PC-9 (cell line): ENCODE data around the gene ZNF343. TPM values are rescaled to one million over a fixed set of nuclear protein-coding genes. Genes with fewer than 3 reads are reported as not detected.

Experiments
- Bru-seq: library from RNA; stranded (reverse); fragments of 400-500 nt; gene quantifications from one replicate; lab custom pipeline; 2021; lab: Mats Ljungman, UMichigan
- BruChase-seq, 2 experiments: library from RNA; stranded (reverse); fragments of 400-500 nt; gene quantifications; one replicate each; lab custom pipeline; 2021; lab: Mats Ljungman, UMichigan
- BruUV-seq: library from RNA; stranded (reverse); fragments of 400-500 nt; replicated peaks from 2 replicates; lab custom pipeline; 2021; lab: Mats Ljungman, UMichigan
- CTCF ChIA-PET: fragments of 300-600 bp; sonication (Branson Sonifier 250); formaldehyde crosslinking; loops from one replicate; lab custom pipeline; 2022; ENCODE audit warnings: antibody characterized with exemption; lab: Charles Lee
- POLR2A ChIA-PET: fragments of 300-600 bp; sonication (Branson Sonifier 250); formaldehyde crosslinking; loops from one replicate; lab custom pipeline; 2022; ENCODE audit warnings: antibody characterized with exemption; ENCODE audit not compliant: unreplicated experiment; lab: Charles Lee
- DNase-seq, 2 experiments: peaks; one replicate each; pipeline versions ENCODE4 v3.0.0 to v3.0.0-alpha.2; 2015 to 2022; ENCODE audit warnings: mixed read lengths in 1 of 2
- H2AFZ ChIP-seq: fragments of 200-600 bp; sonication (generic); 2 replicates; pipeline ENCODE4 v1.8.1; 2017; ENCODE audit warnings: antibody characterized with exemption
- H3F3A ChIP-seq: fragments of 200-600 bp; sonication (generic); 2 replicates; pipeline ENCODE4 v1.8.1; 2017; ENCODE audit warnings: antibody characterized with exemption, mild to moderate bottlenecking, low read depth; ENCODE audit not compliant: insufficient read depth
- H3K27ac ChIP-seq: fragments of 200-600 bp; sonication (generic); 2 replicates; pipeline ENCODE4 v1.6.1; 2016; ENCODE audit warnings: mixed run types
- H3K27me3 ChIP-seq: fragments of 200-600 bp; sonication (generic); 2 replicates; pipeline ENCODE4 v1.6.1; 2016; ENCODE audit warnings: low read depth, mixed run types; ENCODE audit not compliant: insufficient read depth
- H3K36me3 ChIP-seq: fragments of 200-600 bp; sonication (generic); 2 replicates; pipeline ENCODE4 v1.6.1; 2016; ENCODE audit warnings: low read depth, mixed run types
- H3K4me1 ChIP-seq: fragments of 200-600 bp; sonication (generic); replicated peaks from 2 replicates; pipeline ENCODE4 v1.6.1; 2016; ENCODE audit warnings: mixed run types; ENCODE audit not compliant: insufficient read depth
- H3K4me2 ChIP-seq: fragments of 200-600 bp; sonication (generic); 2 replicates; pipeline ENCODE4 v1.6.1; 2017; ENCODE audit warnings: mixed run types
- H3K4me3 ChIP-seq: fragments of 200-600 bp; sonication (generic); 2 replicates; pipeline ENCODE4 v1.6.1; 2016; ENCODE audit warnings: mixed run types
- H3K79me2 ChIP-seq: fragments of 200-600 bp; sonication (generic); 2 replicates; pipeline ENCODE4 v1.6.1; 2017; ENCODE audit warnings: low read depth, mixed run types
- H3K9me2 ChIP-seq: fragments of 200-600 bp; sonication (generic); 2 replicates; pipeline ENCODE4 v1.8.1; 2017; ENCODE audit warnings: mild to moderate bottlenecking; ENCODE audit not compliant: insufficient read depth
- H3K9me3 ChIP-seq: fragments of 200-600 bp; sonication (generic); 2 replicates; pipeline ENCODE4 v1.8.1; 2016; ENCODE audit warnings: low read depth; ENCODE audit not compliant: insufficient read depth
- H4K20me1 ChIP-seq: fragments of 200-600 bp; sonication (generic); 2 replicates; pipeline ENCODE4 v1.8.1; 2017; ENCODE audit not compliant: insufficient read depth
- CTCF ChIP-seq: fragments of 200-600 bp; sonication (generic); conservative IDR thresholded peaks from 2 replicates; pipeline ENCODE4 v1.6.1; 2017; ENCODE audit warnings: mixed run types, antibody characterized with exemption, mild to moderate bottlenecking, moderate library complexity
- EZH2 ChIP-seq: fragments of 200-600 bp; sonication (generic); IDR thresholded peaks from 2 replicates; pipeline ENCODE4 v1.8.0; 2017; ENCODE audit warnings: antibody characterized with exemption, low read depth
- intact Hi-C: fragments of 100-400 bp; cut with micrococcal nuclease; formaldehyde crosslinking; loops from one replicate; pipeline ENCODE4 v1.10.0; 2022; ENCODE audit not compliant: unreplicated experiment
- long read RNA-seq: library from polyadenylated mRNA; stranded (forward); transcript quantifications from one replicate; pipeline ENCODE4 v2.0.0, GENCODE V29; 2022
- total RNA-seq: library from RNA; stranded (reverse); gene quantifications from 2 replicates; pipeline ENCODE4 v1.2.3, GENCODE V29; 2021

The ZNF343 gene
- total RNA-seq (10.0 and 11.9 TPM in 2 replicates), Bru-seq, nascent RNA (percentile 45 among the genes with signal in this experiment), BruChase-seq, experiment 1, labeled RNA remaining after a 2-hour chase (percentile 53 among the genes with signal in this experiment), BruChase-seq, experiment 2, labeled RNA remaining after a 6-hour chase (percentile 50 among the genes with signal in this experiment)
- long read RNA-seq, partial matches to known transcripts, result 3 of 12 reads
- long read RNA-seq, other reads (novel, unspliced or antisense), result 9 of 12 reads

- ChIA-PET POLR2A (interaction anchor here (0.6 kb wide), 1 partner anchor 54 kb away, joined by 5 read pairs; no protein-coding TSS in a partner anchor), CTCF (no interaction called here)
- peak within 1 kb of the TSS; percentile 98 for H2AFZ ChIP-seq
- TF ChIP-seq EZH2, result no peak
- no peak for TF ChIP-seq CTCF
- no peaks in the 10 kb centered on the region for H3K36me3 ChIP-seq
- H3K9me3 ChIP-seq, result no peaks in the 10 kb centered on the region
- peaks cover 10% of the 10 kb centered on the region; the same call in 1 of the 2 replicates for H3K4me1 ChIP-seq
- no peaks in the 10 kb centered on the region for H3F3A ChIP-seq
- H3K9me2 ChIP-seq, result no peaks in the 10 kb centered on the region
- peak; percentile 69 to 76 for DNase-seq
- intact Hi-C loops, result no loop called here
- H3K4me3 ChIP-seq, result peak within 1 kb of the TSS; percentile 65
- no peaks in the 10 kb centered on the region for H4K20me1 ChIP-seq
- peak within 1 kb of the TSS; percentile 88 for H3K4me2 ChIP-seq
- no peak within 1 kb of the TSS for H3K27ac ChIP-seq
- BruUV-seq, result no TSS peak
- no peaks in the 10 kb centered on the region for H3K27me3 ChIP-seq
- peaks cover 22% of the 10 kb centered on the region for H3K79me2 ChIP-seq
Measured at GRCh38 chr20:2508631-2509467, at the start of gene ZNF343. Gene ZNF343, minus strand, starts transcription at chr20:2508915. Its CDS starts 15,020 bp downstream, at chr20:2493895.

- H2AFZ ChIP-seq, result no peak overlapping the region
- intact Hi-C loops, result no loop called here
- H3K36me3 ChIP-seq, result no peaks in the 10 kb centered on the region
- no peak for DNase-seq
- H3K9me2 ChIP-seq, result no peaks in the 10 kb centered on the region
- H3K79me2 ChIP-seq, result no peaks in the 10 kb centered on the region
- POLR2A ChIA-PET, result no interaction called here
- no peaks in the 10 kb centered on the region for H3K9me3 ChIP-seq
- H3K4me3 ChIP-seq, result no peak overlapping the region
- no peak overlapping the region for H3K27ac ChIP-seq
- no peaks in the 10 kb centered on the region; the same call in 1 of the 2 replicates for H4K20me1 ChIP-seq
- CTCF ChIA-PET, result no interaction called here
- TF ChIP-seq EZH2, result no peak
- TF ChIP-seq CTCF, result no peak
- no peak overlapping the region for H3K4me2 ChIP-seq
- no peaks in the 10 kb centered on the region for H3K4me1 ChIP-seq
- no peaks in the 10 kb centered on the region for H3F3A ChIP-seq
- BruUV-seq, result no TSS peak
- H3K27me3 ChIP-seq, result peaks cover 84% of the 10 kb centered on the region
Measured at GRCh38 chr20:2557873-2558580, 49.3 kb upstream of the ZNF343 start.

- Histone ChIP-seq H4K20me1 (no peaks in the 10 kb centered on the region), H3K36me3 (no peaks in the 10 kb centered on the region), H3K9me2 (no peaks in the 10 kb centered on the region), H3K27ac (no peak overlapping the region), H3K4me1 (0 out of 2 replicates have a peak, but pooled peaks cover 5% of the 10 kb centered on the region), H3K27me3 (peaks cover 85% of the 10 kb centered on the region), H3K9me3 (no peaks in the 10 kb centered on the region), H3K4me2 (no peak overlapping the region), H3K79me2 (no peaks in the 10 kb centered on the region), H3K4me3 (no peak overlapping the region), H2AFZ (no peak overlapping the region), H3F3A (0 out of 2 replicates have a peak, but pooled peaks cover 5% of the 10 kb centered on the region)
- intact Hi-C loops, result no loop called here
- CTCF ChIA-PET, result no interaction called here
- DNase-seq, result no peak
- TF ChIP-seq CTCF (no peak), EZH2 (no peak)
- BruUV-seq, result no TSS peak
- POLR2A ChIA-PET, result no interaction called here
Measured at GRCh38 chr20:2545594-2545993, 36.9 kb upstream of the ZNF343 start.
